Nucleus accumbens (tissue), 56 donors: ENCODE data around the gene MSRB3.
"Not testable (repeated sequence)": the region's sequence is repeated elsewhere in the genome, so short reads cannot be mapped to it uniquely, and the experiment has no call there.

Experiments used
- DNase-seq, 56 donors: peaks; one replicate each; lab custom pipeline; 2025; lab: John Stamatoyannopoulos, UW

The MSRB3 gene

GRCh38 chr12:65285532-65285931 is 7.0 kb downstream of the MSRB3 start:
- DNase-seq = not testable (repeated sequence)

DNA sequence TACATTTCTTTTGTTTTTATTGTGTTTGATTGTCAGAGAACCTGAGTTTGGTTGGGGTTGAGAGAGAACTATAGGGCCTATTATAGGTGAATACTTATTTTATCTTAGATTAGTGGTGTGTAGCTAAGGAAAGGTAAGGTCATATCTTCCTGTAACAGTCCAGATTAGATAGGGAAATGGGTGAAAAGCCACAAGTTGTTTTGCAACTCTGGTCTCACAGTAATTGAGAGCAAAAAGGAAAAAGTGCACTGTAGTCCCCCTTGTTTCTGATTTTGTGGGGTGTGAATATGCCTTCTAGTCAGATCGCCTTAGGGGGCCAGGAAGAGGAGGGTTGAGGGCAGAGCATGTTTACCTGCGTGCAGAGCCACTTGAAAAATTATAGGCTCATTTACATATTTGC is 8.9 kb downstream of the MSRB3 start:
- no peak for DNase-seq

GRCh38 chr12:65292241-65292640 is 13.8 kb downstream of the MSRB3 start:
- no peak for DNase-seq

DNA sequence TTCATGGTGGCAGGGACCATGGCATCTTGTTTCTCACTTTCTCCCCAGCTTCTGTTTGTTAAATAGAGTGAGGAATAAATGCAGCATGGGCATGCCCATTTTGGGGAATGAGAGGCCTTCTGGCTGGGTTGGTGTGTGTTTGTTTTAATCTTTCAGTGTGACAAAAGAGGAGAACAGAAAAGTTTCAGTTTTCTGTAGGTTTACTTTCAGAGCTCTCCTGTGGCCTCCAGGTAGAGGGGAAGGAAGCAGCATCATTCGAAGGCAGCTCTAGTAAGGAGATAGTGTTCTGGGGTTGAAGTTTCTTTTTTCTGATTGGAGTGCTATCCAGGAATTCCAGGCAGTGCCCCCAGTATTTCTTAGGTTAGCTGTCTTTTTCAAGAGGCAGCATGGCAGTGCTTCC is 15.3 kb downstream of the MSRB3 start:
- no peak for DNase-seq

DNA sequence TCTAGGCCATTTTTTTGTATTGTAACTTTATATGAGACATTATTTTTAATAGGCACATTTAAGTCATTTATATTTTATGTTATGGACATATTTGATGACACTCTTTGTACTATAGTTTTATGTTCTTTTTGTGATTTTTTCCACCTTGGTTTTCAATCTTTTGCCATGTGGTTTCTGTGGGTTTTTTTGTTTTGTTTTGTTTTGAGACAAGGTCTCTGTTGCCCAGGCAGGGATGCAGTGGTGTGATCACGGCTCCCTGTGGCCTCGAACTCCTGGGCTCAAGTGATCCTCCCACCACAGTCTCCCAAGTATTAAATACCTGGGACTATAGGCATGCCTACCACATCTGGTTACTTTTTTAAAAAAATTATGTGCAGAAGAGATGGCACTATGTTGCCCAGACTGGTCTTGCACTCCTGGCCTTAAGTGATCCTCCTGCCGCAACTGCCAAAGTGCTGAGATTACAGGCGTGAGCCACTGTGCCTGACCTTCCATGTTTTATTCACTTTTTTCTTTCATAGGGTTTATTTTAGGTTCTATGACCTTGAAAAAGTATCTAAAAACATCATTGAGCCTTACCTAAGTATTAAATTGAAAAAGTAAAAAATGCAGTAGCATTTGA is 16.3 kb downstream of the MSRB3 start:
- DNase-seq = no peak

DNA sequence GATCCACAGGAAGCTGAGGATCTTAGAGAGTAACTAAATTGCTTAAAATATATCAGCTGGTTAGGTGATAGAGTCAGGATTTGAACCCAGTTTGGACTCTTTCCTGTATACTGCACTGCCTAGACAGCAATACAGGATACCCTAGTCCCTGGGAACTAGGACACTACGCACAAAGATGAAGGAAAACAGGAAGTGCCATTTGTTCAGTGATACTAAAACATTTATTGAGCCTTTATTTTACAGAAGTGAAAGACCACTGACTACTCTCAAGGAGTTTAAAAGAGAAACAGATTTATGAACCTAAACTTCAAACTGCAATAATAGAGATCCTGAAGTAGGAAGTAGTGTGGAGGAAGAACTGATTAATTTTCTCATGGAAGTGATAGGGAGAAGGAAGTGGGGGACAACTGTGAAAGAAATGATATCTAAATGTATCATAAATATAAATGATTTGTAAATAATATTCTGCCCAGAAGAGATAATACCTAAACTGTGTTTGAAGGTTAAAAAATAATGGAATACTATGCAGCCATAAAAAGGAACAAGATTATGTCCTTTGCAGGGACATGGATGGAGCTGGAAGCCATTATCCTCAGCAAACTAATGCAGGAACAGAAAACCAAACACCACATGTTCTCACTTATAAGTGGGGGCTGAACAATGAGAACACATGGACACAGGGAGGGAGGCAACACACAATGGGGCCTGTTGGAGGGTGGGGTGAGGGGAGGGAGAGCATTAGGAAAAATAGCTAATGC is 18.2 kb downstream of the MSRB3 start:
- DNase-seq = no peak

DNA sequence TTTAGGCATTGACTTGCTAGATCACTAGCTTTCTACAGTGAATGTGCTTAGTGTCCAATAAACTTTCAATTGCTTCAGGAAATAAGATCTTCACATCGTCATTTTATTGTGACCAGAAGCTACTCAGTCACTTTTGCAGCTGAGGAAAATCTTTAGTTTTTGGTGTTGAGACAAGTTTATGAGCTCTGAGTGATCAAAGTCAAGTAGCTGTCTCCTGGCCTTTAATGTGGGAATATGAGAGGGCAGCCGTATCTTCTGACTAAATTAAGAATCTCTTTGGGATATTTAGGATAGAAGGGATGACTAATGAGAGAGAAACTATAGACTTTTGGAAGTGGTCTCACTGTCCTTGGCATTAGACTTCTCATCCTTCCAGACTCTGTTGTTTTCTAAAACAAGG is 21.6 kb downstream of the MSRB3 start:
- no peak for DNase-seq

- no peak for DNase-seq
Measured at GRCh38 chr12:65300679-65301349, 22.3 kb downstream of the MSRB3 start.

- no peak for DNase-seq
Measured at GRCh38 chr12:65302891-65303290, 24.4 kb downstream of the MSRB3 start.

DNA sequence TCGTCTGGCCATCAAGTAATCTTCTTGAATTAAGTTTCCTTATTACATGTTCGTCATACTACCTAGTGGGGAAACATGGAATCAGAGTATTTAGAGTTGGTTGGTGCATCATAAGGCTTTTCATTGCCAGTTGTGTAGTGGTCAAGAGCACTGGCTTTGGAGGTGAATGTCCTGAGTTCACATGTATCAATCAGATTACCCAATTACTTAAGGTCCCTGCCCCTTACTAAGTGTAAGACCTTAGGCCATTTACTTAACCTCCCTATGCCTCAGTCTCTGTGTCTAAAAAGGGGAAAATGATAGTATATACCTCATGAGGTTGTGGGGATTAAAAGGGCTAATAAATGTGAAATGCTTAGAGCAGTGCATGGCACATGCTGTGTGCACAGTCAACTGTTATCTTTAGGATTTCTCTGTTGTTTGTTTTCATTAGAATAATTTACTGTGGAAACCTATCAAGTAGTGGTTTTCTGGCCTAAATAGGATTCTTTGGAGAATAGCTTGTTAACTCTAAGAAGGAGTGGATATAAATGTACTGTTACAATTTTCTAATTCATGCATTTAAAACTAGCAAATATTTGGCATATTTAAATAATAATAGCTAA is 27.0 kb downstream of the MSRB3 start:
- no peak for DNase-seq

DNA sequence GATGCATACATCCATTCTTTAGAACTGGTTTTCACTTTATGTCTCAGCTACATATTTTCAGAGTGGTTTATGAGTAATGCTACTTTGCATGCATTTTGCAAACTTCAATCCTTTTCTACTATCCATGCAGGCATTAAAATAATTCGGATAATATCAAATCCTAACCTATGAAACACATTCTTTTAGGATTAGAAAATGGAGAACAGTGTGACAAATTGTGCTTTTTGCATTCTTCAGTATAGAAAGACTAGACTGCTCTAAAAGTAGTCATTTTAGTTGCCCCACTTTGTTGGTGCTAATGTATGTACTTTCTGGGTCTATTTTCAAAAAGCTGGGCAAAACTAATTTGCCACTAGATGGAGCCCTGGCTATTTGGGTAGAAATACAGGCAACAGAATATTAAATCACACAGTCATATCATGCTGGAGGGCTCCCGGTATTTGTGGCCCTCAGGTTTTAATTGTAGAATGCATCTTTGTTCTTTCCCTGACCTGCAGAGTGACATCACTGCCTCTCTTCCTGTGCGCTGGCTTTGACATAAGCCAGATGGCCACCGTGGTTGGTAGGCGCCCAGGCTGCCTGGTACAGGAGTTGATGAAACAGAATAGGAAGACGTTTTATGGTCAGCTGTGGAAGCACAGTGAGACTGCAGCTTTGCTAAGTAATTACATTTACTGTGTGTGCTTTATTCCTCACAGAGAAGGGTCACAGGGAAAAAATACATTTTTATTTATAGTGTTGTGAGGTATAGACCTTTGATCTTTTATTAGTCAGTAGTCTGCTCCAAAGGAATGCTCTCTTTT is 28.1 kb downstream of the MSRB3 start:
- peak in 1 of 56 donors; percentile 0 for DNase-seq

DNA sequence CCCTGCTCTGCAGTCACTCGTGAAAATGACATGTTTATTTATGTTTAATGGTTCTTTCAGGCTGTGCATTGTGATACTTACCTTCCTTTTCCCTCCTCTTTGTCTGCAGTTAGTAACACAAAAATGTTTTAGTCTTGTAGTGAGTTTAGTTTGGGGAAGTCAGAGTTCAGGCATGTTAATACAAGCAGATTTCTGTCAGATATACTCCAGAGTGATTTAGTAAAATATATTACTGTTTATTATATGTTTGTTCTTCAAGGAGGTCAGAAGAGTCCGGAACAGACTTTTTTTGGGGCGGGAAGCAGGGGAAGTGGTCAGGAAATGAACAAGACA is 28.7 kb downstream of the MSRB3 start:
- DNase-seq = no peak

DNA sequence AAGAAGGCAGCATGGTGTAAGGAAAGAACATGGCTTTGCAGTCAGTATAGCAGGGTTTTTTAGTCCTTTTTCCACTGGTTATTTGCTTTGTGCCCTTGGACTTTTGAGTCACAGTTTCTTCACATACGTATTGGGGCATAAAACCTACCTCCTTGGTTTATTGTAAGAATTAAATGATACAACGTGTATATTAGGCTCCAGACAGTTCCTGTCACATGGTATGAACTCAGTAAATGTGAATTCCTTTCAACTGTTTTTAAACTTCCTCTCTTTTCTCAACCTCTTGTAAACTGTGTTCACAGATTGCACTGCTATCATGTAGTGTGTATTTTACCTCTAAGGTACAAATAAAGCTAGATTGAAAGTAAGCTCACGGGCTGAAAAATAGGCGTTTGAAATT is 29.5 kb downstream of the MSRB3 start:
- DNase-seq = no peak

DNA sequence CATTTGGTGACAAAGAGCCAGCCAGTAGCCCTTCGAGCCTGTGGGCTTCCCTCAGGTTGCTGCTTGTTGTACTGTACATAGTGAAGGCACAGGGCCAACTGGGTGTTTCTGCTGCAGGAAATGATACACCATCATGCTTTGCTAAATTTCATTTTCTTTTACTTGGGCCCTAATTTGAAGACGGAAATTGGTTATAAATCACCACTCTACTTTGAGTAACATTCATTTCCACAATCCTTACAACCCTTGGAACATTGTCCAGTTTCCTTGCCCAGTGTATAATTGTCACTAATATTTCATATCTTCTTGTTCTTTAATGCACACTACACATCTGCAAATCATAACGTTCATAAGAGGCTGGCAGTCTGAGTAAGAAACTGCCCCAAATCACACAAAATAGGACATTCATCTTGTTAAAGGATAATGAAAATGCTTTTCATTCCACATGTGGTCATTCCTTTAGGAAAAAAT is 30.2 kb downstream of the MSRB3 start:
- no peak for DNase-seq

GRCh38 chr12:65311260-65311659 is 32.8 kb downstream of the MSRB3 start:
- DNase-seq = no peak

DNA sequence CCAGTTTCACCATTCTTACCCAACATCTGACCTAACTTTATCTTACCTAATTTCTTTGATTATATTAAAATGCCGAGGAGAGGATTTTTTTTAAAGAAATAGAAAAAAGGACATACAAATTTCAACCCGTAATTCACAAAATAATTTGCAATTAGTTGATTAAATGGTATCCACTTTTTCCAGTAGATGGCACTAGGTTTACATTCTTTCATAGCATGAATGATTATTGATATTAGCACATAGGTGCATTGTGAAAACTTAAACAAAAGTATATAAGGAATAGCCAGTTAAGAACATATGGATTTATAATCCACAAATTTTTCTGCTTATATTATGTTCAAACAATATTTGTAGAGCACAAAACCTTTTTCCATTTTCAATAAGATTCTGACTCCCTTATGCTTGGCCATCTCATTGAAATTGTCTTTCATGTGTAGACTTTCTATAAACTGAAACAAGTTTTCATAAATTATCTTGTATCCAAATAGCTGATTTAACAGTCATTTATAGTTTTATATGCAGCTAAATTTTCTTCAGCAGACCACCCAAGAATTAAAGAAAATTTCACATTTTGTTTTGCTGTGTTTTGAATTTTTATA is 35.3 kb downstream of the MSRB3 start:
- no peak for DNase-seq

DNA sequence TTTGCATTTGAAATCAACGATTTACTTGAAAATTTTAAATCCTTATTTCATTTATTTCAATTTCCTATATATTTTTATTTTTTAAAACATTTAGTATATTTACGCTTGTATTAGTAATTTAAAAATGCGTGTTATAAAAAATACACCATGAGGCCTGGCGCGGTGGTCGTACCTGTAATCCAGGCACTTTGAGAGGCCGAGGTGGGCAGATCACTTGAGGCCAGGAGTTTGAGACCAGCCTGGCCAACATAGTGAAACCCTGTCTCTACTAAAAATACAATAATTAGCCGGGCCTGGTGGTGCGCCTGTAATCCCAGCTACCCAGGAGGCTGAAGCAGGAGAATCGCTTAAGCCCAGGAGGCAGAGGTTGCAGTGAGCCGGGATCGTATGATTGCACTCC is 36.8 kb downstream of the MSRB3 start:
- DNase-seq = not testable (repeated sequence)

DNA sequence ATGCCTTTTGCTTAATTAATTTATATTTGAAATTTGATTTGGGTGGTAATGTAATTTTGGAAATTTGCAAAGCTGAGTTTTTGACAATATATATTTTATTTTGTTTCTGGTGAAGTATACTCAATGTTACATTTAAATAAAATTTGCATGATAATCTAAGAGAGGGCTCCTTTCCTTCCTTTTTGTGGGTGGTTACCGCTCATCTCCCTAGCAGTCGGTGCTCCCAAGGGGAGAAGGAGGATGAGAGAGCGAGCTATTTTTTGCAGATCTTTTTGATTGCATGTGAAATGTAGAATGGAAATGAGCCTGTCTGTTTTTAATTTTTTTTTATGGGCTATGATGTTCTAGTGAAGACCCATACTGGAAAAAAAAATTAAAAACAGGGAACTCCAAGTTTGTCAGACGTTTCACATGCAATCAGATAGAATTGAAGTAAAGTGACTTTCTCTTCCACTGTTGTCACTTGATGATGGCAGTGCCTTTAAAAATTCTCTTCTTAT is 39.8 kb downstream of the MSRB3 start:
- DNase-seq = no peak

GRCh38 chr12:65319688-65320200 is 41.3 kb downstream of the MSRB3 start:
- DNase-seq = no peak

DNA sequence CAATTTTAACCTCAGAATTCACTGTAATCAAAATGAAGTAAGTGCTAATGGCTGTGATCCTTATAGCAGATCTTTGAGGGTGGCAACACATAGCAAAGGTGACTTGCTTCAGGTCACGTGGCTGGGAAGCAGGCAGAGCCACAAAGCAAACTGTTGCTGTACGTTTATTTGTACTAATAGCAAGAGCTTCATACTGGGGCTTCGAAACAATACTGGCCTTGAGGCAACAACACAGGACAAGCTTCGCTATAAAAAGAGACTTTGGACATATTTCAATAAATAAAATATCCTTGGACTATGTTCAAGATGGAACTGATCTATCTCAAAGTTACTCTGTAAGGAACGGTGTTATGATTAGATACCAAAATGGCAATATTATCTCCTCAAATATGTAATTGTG is 44.6 kb downstream of the MSRB3 start:
- no peak for DNase-seq
